Trophoblast cell (in vitro differentiated cells and primary cell): ENCODE data around the gene MMP25.

Source experiments
- DNase-seq, 2 donors: peaks; one replicate each; pipeline ENCODE4 v3.0.0-alpha.2; 2016
- H2AFZ ChIP-seq: 2 replicates; pipeline ENCODE4 v1.6.1; 2013; ENCODE audit warnings: low read length, moderate library complexity, mild to moderate bottlenecking; ENCODE audit not compliant: insufficient read depth, poor library complexity
- H2AK5ac ChIP-seq: 2 replicates; pipeline ENCODE4 v1.6.1; 2013; ENCODE audit warnings: mild to moderate bottlenecking, low read length
- H2BK120ac ChIP-seq: 2 replicates; pipeline ENCODE4 v1.6.1; 2013; ENCODE audit warnings: low read length, mild to moderate bottlenecking, moderate library complexity; ENCODE audit not compliant: insufficient read depth, poor library complexity
- H2BK12ac ChIP-seq: 2 replicates; pipeline ENCODE4 v1.6.1; 2013; ENCODE audit warnings: mild to moderate bottlenecking, low read length, moderate library complexity
- H2BK5ac ChIP-seq: 2 replicates; pipeline ENCODE4 v1.6.1; 2013; ENCODE audit warnings: low read length, low read depth, moderate library complexity, mild to moderate bottlenecking; ENCODE audit not compliant: poor library complexity
- H3K14ac ChIP-seq: 2 replicates; pipeline ENCODE4 v1.6.1; 2013; ENCODE audit warnings: mild to moderate bottlenecking, low read length
- H3K18ac ChIP-seq: 2 replicates; pipeline ENCODE4 v1.6.1; 2013; ENCODE audit warnings: mild to moderate bottlenecking, low read length
- H3K23ac ChIP-seq: 2 replicates; pipeline ENCODE4 v1.6.1; 2013; ENCODE audit warnings: low read length
- H3K27ac ChIP-seq: 2 replicates; pipeline ENCODE4 v1.5.1; 2013; ENCODE audit warnings: low read depth, mild to moderate bottlenecking, inconsistent platforms, low read length, moderate library complexity
- H3K27me3 ChIP-seq: 2 replicates; pipeline ENCODE4 v1.6.1; 2013; ENCODE audit warnings: inconsistent platforms, mild to moderate bottlenecking, low read length, moderate library complexity; ENCODE audit not compliant: insufficient read depth
- H3K36me3 ChIP-seq, 2 experiments: 1 replicate in 1 of 2; 2 replicates in 1 of 2; pipeline ENCODE4 v1.6.1; 2013; ENCODE audit warnings: low read length in 2 of 2, mild to moderate bottlenecking in 2 of 2, moderate library complexity in 1 of 2; ENCODE audit not compliant: insufficient read depth in 2 of 2, control insufficient read depth in 1 of 2
- H3K4ac ChIP-seq: 2 replicates; pipeline ENCODE4 v1.6.1; 2013; ENCODE audit warnings: low read depth, mild to moderate bottlenecking, low read length, moderate library complexity
- H3K4me1 ChIP-seq, 2 experiments: 1 replicate in 1 of 2; 2 replicates in 1 of 2; pipeline ENCODE4 v1.6.1; 2013; ENCODE audit warnings: low read length in 2 of 2, mild to moderate bottlenecking in 2 of 2, moderate library complexity in 1 of 2; ENCODE audit not compliant: insufficient read depth in 2 of 2, control insufficient read depth in 1 of 2
- H3K4me2 ChIP-seq: 2 replicates; pipeline ENCODE4 v1.6.1; 2013; ENCODE audit warnings: inconsistent platforms, mild to moderate bottlenecking, low read length, moderate library complexity
- H3K4me3 ChIP-seq: 2 replicates; pipeline ENCODE4 v1.5.1; 2013; ENCODE audit warnings: mild to moderate bottlenecking, low read depth, low read length, inconsistent platforms
- H3K79me1 ChIP-seq: one replicate; pipeline ENCODE4 v1.6.1; 2013; ENCODE audit warnings: low read length
- H3K79me2 ChIP-seq: 2 replicates; pipeline ENCODE4 v1.6.1; 2013; ENCODE audit warnings: low read length, mild to moderate bottlenecking; ENCODE audit not compliant: control insufficient read depth, insufficient read depth, poor library complexity
- H3K9ac ChIP-seq: 2 replicates; pipeline ENCODE4 v1.6.1; 2013; ENCODE audit warnings: mild to moderate bottlenecking, low read length
- H3K9me3 ChIP-seq: 2 replicates; pipeline ENCODE4 v1.6.1; 2013; ENCODE audit warnings: low read depth, mild to moderate bottlenecking, control low read depth, inconsistent platforms, low read length; ENCODE audit not compliant: insufficient read depth
- H4K12ac ChIP-seq: 2 replicates; pipeline ENCODE4 v1.6.1; 2013; ENCODE audit warnings: low read depth, mild to moderate bottlenecking, low read length, moderate library complexity
- H4K8ac ChIP-seq: 2 replicates; pipeline ENCODE4 v1.6.1; 2013; ENCODE audit warnings: low read depth, mild to moderate bottlenecking, low read length, moderate library complexity
- H4K91ac ChIP-seq: one replicate; pipeline ENCODE4 v1.6.1; 2013; ENCODE audit warnings: low read depth, mild to moderate bottlenecking, low read length, moderate library complexity
- WGBS: extraction: QIAGEN DNeasy Blood & Tissue Kit; methylation state at CpG from one replicate; pipeline ENCODE4 v1.1.7; 2013; ENCODE audit warnings: missing lambda C conversion rate; ENCODE audit not compliant: insufficient read length, insufficient coverage; ENCODE audit errors: extremely low coverage; 5-methylcytosine and 5-hydroxymethylcytosine counted together

MMP25 gene

DNA sequence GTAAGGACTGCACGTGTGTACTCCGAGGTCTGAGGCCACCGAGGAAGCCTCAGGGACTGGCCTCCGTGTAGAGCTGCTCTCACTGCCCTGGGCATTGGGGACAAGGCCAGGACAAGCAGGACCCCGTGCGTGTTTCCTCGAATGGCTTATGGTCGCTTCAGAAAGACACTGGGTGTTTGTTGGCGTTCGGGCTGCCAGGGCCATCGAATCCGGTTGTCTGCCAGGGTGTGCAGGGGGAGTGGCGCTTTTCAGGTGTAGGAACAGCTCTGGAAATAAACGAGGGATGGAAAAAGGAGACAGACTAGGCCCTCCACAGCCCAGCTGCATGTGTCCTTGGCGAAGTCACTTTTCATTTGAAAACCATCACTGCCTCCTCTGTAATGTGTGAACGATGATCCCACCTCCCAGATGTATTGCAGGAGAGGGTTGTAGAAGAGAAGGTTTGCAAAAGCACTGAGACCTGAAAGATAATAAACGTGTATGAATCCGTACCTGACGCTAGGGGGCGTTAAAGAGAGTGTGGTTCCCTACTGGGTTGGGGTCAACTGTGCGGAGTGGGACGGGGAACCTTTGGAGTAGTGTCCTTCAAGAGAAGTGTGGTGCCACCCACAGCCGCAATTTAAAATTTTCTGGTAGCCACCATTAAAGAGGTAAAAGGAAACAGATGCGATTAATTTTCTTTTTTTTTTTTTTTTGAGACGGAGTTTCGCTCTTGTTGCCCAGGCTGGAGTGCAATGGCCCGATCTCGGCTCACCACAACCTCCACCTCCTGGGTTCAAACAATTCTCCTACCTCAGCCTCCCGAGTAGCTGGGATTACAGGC is 54.9 kb downstream of the MMP25 start:
- H3K4ac ChIP-seq, result no peak overlapping the region
- H3K4me2 ChIP-seq, result no peak overlapping the region
- peaks cover 2% of the 10 kb centered on the region for H3K79me2 ChIP-seq
- no peak overlapping the region for H3K27ac ChIP-seq
- H3K18ac ChIP-seq, result peak overlapping the region; percentile 19
- H2AK5ac ChIP-seq, result peak overlapping the region; percentile 72
- no peak overlapping the region for H2BK120ac ChIP-seq
- peaks cover 11% of the 10 kb centered on the region for H3K79me1 ChIP-seq
- H3K4me1 ChIP-seq, result peaks cover 9 to 15% of the 10 kb centered on the region in 2 experiments
- no peak overlapping the region for H3K4me3 ChIP-seq
- no peak overlapping the region for H4K12ac ChIP-seq
- peak overlapping the region; percentile 71 for H4K91ac ChIP-seq
- peak overlapping the region; percentile 37 for H2BK12ac ChIP-seq
- peak overlapping the region; percentile 37 for H2AFZ ChIP-seq
- H4K8ac ChIP-seq, result peak overlapping the region; percentile 63
- peak in 1 of 2 donors; percentile 59 for DNase-seq
- no peak overlapping the region for H3K23ac ChIP-seq
- no peak overlapping the region for H2BK5ac ChIP-seq
- H3K36me3 ChIP-seq, result no peaks in the 10 kb centered on the region
- no peaks in the 10 kb centered on the region for H3K27me3 ChIP-seq
- H3K9ac ChIP-seq, result no peak overlapping the region
- H3K9me3 ChIP-seq, result peaks cover 2% of the 10 kb centered on the region
- no peak overlapping the region for H3K14ac ChIP-seq
- no CpG with 5 or more reads among the region's 29 CpGs for WGBS

DNA sequence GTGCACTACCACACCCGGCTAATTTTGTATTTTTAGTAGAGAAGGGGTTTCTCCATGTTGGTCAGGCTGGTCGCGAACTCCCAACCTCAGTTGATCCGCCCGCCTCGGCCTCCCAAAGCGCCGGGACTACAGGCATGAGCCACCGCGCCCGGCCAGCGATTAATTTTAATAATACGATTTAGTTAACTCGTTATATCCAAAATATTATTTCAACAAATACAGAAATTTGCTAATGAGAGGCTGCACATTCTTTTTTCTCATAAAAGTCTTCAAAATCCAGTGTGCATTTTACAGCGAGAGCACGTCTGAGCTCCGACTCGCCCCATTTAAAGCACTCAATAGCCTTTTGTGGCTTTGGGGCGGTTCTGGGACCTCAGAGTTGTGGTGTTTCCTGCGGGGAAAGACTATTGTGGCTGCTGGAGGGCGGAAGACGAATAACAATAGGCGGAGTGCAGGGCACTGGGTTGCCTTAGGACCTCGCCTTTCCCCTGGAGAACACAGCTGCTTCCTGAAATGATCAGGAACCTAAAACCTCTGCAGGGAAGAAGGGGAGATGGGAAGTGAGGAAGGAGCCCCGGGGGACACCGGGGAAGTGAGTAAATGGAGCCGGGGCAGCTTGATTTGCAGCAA is 55.6 kb downstream of the MMP25 start:
- H3K4me2 ChIP-seq, result no peak overlapping the region
- H2BK5ac ChIP-seq, result no peak overlapping the region
- H3K36me3 ChIP-seq, result no peaks in the 10 kb centered on the region
- peak in 1 of 2 donors; percentile 4 for DNase-seq
- H2BK12ac ChIP-seq, result no peak overlapping the region
- no peak overlapping the region for H4K12ac ChIP-seq
- no peak overlapping the region for H2AK5ac ChIP-seq
- WGBS, result no CpG with 5 or more reads among the region's 27 CpGs
- H3K79me2 ChIP-seq, result peaks cover 3% of the 10 kb centered on the region
- H3K4ac ChIP-seq, result no peak overlapping the region
- peak overlapping the region; percentile 35 for H2AFZ ChIP-seq
- peaks cover 9 to 15% of the 10 kb centered on the region in 2 experiments for H3K4me1 ChIP-seq
- H3K18ac ChIP-seq, result no peak overlapping the region
- peaks cover 2% of the 10 kb centered on the region for H3K9me3 ChIP-seq
- no peak overlapping the region for H3K27ac ChIP-seq
- peak overlapping the region; percentile 74 for H4K8ac ChIP-seq
- H2BK120ac ChIP-seq, result no peak overlapping the region
- no peak overlapping the region for H3K23ac ChIP-seq
- H3K4me3 ChIP-seq, result no peak overlapping the region
- H3K9ac ChIP-seq, result no peak overlapping the region
- no peak overlapping the region for H3K14ac ChIP-seq
- H4K91ac ChIP-seq, result no peak overlapping the region
- peaks cover 12% of the 10 kb centered on the region for H3K79me1 ChIP-seq
- no peaks in the 10 kb centered on the region for H3K27me3 ChIP-seq

DNA sequence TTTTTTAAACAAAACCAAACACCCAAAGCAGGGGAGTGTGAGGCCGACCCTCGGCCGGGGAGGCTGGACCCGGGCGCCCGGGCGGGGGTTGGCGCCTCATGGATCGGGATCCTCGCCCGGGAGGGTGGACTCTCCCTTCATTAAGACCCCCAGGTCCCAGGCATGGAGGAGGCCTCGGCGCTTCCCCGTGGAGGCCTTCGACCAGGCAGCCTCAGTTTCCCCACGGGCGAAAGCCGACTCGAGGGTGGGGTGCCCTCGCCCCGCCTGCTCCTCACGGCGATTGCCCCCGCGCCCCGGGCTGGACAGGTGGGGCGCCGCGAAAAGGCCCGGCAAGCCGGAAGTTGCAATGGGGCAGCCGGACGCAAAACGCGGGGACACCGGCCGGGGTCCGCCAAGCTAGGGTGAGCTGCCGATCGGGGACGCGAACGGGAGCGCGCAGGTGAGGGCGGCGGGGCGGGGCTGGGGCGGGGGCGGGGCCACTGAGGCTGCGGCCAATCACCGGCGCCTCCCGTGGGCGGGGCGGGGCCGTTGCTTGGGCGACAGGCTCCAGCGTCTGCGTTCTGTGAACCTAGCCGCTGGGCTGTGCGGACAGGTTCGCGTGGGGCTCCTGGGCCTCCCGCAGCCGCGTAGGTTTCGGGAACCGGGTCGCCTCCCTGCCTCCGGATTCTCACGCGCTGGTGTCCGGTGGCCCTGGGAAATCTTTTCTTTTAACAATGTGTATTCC is 60.0 kb downstream of the MMP25 start:
- peaks cover 3% of the 10 kb centered on the region for H3K79me1 ChIP-seq
- H3K4me1 ChIP-seq, result peaks cover 0 to 2% of the 10 kb centered on the region in 2 experiments

More for the DNA sequence above, 60.0 kb downstream of the MMP25 start:
- no CpG with 5 or more reads among the region's 74 CpGs for WGBS
- Histone ChIP-seq H3K18ac (peak overlapping the region; percentile 93), H2AFZ (peak overlapping the region; percentile 99), H4K91ac (peak overlapping the region; percentile 98), H3K9ac (peak overlapping the region; percentile 82), H2AK5ac (peak overlapping the region; percentile 44), H3K27ac (no peak overlapping the region), H3K4me3 (peak overlapping the region; percentile 79), H4K12ac (peak overlapping the region; percentile 100), H2BK120ac (peak overlapping the region; percentile 78), H3K4me2 (peak overlapping the region; percentile 67), H3K4ac (peak overlapping the region; percentile 84), H3K27me3 (no peaks in the 10 kb centered on the region), H3K79me2 (peaks cover 3% of the 10 kb centered on the region), H2BK5ac (peak overlapping the region; percentile 67), H3K9me3 (no peaks in the 10 kb centered on the region), H3K14ac (peak overlapping the region; percentile 99), H2BK12ac (no peak overlapping the region), H4K8ac (peak overlapping the region; percentile 99), H3K23ac (no peak overlapping the region), H3K36me3 (no peaks in the 10 kb centered on the region)
- peak; percentile 87 to 93 for DNase-seq
